Gastrocnemius medialis (tissue), 4 donors: ENCODE measurements around the gene SND1.

Experiments
- POLR2A ChIP-seq, 2 donors: fragments of 450-650 bp; IDR thresholded peaks; one replicate each; pipeline ENCODE4 v1.6.1; 2017; ENCODE audit warnings: antibody characterized with exemption in 2 of 2, mild to moderate bottlenecking in 2 of 2, moderate library complexity in 2 of 2
- TF ChIP-seq, protein P1 (sequence below), 5 experiments: fragments of 450-650 bp in 3 of 5; fragments of 200-600 bp in 2 of 5; sonication (generic) in 2 of 5; IDR thresholded peaks in 4 of 5; conservative IDR thresholded peaks in 1 of 5; 1 replicate in 4 of 5; 2 replicates in 1 of 5; pipeline ENCODE4 v1.5.1; 2016 to 2019; ENCODE audit warnings: antibody characterized with exemption in 5 of 5, mild to moderate bottlenecking in 3 of 5, moderate library complexity in 3 of 5

DNA sequence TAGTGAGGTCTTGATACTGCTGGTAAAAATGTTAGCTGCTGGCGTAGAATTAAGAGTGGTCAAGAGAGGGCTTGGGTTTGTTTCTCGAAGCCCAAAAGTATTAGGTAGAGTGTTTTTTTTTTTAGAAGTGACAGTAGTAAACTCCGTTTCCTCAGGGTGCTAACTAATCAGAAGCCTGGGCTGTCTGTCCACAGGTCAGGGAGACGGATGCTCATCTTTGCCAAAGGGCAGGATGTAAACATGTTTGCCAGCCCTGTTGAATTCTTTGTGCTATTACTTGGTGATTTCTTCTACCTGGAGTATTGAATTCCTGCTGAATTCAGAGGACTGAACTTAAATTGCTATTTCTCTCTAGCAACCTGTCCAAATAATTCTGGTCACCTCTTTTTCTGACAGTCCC, 117.1 kb downstream of the SND1 start:
- TF ChIP-seq POLR2A (IDR thresholded peaks at IDR 0.05), result no peak
- TF ChIP-seq, protein P1, sequence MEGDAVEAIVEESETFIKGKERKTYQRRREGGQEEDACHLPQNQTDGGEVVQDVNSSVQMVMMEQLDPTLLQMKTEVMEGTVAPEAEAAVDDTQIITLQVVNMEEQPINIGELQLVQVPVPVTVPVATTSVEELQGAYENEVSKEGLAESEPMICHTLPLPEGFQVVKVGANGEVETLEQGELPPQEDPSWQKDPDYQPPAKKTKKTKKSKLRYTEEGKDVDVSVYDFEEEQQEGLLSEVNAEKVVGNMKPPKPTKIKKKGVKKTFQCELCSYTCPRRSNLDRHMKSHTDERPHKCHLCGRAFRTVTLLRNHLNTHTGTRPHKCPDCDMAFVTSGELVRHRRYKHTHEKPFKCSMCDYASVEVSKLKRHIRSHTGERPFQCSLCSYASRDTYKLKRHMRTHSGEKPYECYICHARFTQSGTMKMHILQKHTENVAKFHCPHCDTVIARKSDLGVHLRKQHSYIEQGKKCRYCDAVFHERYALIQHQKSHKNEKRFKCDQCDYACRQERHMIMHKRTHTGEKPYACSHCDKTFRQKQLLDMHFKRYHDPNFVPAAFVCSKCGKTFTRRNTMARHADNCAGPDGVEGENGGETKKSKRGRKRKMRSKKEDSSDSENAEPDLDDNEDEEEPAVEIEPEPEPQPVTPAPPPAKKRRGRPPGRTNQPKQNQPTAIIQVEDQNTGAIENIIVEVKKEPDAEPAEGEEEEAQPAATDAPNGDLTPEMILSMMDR (IDR thresholded peaks at IDR 0.05 in 4 of 5, conservative IDR thresholded peaks at IDR 0.05 in 1 of 5), result no peak
